Stimulated activated CD4-positive, alpha-beta T cell treated with anti-CD3 and anti-CD28 coated beads, TNF-alpha, amount 100 ng/mL, for 1 hour (primary cell): ENCODE measurements around the gene MYL6B.

Experiments used
- DNase-seq, 3 donors: peaks; one replicate each; pipeline ENCODE4 v3.0.0-alpha.2; 2020; ENCODE audit warnings: low read depth in 3 of 3, low spot score in 1 of 3

Gene MYL6B

DNA sequence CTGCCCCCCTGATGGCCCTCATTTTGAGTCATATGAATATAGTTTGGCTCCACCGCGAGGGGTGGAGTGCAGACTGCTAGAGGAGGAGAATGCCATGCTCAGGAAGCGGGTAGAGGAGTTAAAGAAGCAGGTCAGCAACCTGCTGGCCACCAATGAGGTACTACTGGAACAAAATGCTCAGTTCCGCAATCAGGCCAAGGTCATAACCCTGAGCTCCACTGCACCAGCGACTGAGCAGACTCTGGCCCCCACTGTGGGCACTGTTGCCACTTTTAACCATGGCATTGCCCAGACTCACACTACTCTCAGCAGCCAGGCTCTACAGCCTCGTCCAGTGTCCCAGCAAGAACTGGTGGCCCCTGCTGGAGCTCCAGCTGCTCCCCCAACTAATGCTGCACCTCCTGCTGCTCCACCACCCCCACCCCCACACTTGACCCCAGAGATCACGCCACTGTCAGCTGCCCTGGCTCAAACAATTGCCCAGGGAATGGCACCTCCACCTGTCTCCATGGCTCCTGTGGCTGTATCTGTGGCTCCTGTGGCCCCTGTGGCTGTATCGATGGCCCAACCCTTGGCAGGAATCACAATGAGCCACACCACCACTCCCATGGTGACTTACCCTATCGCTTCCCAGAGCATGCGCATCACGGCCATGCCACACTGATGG lies 31.1 kb upstream of the MYL6B start:
- no peak for DNase-seq

DNA sequence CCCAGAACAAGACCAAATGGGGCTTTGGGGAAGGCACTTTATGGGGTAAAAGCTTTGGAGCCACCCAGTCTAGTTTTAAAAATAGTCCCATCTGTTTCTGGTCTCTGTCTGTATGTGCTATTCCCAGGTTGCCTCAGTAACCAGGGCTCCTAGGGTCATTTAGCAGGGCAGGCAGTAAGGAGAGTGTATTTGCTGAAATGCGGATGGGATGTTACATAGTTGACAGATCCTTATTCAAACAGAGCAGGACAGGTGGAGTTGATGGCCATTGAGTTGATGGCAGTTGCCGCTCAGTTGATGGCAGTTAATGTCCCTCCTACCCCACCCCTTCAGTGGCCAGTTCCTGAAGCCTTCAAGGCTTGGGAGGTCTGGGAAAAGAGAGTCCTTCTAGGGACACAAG lies 29.8 kb upstream of the MYL6B start:
- no peak for DNase-seq

DNA sequence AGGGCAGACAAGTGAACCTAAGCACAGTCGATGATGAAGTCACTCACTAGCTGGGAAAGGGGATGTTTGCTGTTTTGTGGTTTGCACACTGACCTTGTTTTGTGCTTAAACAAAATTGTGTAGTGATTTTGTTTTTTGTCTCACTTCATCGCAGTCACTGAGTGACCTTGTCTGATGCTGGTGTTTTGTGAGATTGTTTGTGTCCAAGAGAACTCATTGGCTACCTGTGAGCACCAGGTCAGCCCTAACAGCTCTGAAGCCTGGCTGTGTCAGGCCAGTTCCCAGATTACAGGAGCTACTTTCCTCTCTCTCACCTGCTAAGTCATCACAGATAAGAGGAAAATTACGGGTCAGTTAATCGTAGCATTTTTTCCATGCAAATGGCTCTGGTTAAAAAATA lies 28.3 kb upstream of the MYL6B start:
- DNase-seq, result no peak

DNA sequence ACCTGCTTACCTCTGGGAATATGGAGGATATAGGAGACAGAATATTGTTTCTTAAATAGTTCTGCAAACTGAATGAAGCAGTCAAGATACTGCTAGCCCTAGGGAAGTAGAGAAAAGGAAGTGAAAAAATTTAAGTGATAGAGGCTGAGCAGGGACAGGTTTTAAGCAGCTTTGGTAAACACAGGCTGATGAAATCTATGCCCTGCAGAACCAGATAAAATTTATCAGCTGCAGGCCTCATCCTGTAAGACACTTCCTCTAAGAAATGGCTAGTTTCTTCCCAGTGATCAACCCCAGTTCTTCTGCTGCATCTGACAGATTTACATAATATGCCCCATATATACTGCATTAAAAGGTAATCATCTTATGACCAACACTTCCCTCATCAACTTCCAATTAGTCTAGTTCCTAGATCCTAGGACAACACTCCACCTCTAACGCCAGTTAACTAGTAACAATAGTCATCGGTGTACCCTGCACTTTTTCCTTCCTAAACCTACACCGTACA lies 25.6 kb upstream of the MYL6B start:
- DNase-seq, result no peak

DNA sequence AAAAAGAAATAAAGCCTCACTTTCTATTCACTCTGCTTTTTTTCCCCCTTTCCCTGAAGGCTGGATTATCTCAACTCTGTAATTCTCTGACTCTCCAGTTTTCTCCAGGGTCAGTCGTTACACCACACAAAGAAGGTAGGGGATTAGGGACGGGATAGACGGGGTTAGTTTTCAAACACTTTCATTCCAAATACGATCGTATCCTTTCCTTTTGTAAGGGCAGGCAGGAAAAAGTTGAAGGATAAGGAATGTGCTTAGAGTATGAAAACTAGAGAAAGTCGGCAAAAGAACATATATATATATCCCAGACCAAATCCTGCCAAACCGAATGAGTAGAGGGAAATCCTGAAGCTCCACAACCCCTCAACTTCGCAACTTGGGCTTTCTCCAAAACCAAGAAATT lies 24.9 kb upstream of the MYL6B start:
- DNase-seq, result no peak

DNA sequence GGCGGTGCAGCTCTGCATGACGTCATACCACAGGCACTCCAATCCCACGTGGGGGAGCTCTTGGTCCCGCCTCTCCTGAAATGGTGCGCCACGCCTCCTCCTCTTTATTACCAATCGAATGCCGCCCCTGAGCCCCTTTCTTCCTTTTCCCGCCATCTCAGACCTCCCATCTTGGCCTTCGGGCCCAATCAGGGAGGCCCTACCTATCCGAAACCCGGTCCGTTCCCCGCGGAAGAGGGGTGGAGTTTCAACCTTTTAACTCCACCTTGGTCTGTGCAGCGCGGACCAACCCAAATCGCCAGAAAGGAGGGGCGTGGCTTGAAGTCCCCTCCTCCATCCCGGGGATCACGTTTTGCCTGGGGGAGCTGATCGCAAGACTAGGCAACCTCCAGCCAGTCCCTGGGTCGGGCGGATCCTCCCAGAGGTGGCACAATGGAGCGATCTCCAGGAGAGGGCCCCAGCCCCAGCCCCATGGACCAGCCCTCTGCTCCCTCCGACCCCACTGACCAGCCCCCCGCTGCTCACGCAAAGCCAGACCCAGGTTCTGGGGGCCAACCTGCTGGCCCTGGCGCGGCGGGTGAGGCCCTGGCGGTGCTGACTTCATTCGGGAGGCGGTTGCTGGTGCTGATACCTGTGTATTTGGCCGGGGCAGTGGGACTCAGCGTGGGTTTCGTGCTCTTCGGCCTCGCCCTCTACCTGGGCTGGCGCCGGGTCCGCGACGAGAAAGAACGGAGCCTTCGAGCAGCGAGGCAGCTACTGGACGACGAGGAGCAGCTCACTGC lies 24.3 kb upstream of the MYL6B start, which contains the start of gene ESYT1:
ESYT1 (plus strand) TSS at position 380 of the 782 bp plus-strand sequence; CDS start at position 433, 53 bp downstream.
- DNase-seq, result peak; percentile 81 to 97 (median 93)

DNA sequence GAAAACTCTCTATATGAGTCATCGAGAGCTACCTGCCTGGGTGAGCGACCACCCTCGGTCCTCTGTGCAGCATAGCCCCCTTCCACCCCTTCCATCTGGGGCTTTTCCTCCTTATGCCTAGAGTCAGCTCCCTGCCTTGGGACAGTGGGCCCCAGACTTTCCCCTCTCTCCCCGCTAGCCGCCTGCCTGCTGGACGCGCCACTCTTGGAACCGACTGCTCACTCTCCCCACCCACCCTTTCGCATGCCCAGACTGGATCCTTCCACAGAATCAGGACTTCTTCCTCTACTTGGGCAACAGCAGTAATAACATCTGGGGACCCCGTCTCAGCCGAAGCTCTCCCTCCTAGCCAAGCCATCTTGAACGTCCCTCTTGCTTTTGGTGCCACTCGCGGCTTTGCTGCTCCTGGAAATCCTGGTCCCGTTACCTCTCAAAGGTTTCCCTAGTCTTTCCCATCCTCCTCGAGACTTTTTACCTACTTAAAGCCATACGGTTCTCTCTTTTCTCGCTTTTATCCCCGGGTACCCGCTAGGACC lies 23.6 kb upstream of the MYL6B start:
- no peak for DNase-seq

DNA sequence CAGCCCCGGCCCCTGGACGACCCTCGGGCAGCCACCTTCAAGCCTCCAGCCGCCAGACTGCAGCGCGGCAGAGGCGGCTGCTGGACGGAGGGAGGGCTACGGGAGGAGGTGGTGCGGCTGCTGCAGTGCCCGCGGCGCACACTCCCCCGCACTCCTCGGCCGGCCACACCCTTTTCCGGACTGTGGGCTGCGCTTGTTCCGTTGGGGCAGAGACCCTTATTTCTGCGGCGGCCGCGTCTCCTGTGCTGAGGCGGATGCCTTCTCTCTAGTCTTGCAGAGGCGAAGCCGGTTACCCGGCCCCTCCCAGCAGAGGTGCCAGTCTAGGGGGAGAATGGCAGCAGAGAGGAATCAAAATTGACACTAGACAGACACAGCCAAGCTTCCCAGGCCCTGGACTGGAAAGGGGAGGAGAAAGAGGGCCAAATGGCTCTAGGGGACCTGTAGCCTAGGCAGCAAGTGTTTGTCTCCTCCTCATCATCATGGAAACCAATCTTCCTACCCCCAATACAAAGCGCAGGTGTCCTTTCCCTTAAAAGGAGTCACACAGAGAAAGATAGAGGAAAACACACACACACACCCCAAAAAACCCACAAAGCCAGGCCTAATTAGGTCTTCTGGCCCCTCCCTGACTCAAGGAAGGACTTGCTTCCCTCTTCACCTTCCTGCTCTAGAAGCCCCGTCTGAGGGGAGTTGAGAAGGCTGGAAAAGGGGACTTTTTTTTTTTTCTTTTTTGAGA lies 23.0 kb upstream of the MYL6B start:
- DNase-seq, result peak; percentile 31 to 56 (median 34)

DNA sequence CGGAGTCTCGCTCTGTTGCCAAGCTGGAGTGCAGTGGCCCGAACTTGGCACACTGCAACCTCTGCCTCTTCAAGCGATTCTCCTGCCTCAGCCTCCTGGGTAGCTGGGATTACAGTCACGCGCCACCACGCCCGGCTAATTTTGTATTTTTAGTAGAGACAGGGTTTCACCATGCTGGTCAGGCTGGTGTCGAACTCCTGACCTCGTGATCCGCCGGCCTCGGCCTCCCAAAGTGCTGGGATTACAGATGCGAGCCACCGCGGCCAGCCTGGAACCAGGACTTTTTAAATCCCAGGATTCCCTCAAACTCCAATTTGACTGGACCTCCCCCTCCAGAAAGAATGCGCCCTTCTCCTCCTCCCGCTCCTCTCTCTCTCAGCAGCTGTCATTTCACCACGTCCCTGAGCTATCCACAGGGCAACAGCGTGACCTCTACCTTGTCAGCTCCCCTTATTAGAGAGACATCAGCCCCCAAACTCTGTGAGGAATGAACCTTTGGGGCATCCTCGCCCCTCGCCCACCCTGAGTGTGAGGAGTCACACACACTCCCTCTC lies 22.4 kb upstream of the MYL6B start:
- DNase-seq, result no peak

DNA sequence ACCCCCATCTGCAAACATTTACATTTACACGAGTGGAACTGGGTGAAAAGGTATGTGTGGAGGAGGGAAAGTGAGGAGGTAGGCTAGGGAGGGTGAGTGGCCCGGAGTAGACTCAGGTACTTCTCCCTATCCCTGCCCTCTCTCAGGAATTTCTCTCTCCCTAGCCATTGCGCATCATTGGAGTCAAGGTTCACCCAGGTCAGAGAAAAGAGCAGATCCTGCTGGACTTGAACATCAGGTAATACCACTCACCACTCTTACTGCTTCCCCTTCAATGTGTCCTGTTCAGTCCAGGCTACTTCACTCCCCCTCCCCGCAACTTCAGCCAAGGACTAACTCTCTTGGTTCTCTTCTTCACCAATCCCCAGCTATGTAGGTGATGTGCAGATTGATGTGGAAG lies 21.5 kb upstream of the MYL6B start:
- DNase-seq, result no peak

DNA sequence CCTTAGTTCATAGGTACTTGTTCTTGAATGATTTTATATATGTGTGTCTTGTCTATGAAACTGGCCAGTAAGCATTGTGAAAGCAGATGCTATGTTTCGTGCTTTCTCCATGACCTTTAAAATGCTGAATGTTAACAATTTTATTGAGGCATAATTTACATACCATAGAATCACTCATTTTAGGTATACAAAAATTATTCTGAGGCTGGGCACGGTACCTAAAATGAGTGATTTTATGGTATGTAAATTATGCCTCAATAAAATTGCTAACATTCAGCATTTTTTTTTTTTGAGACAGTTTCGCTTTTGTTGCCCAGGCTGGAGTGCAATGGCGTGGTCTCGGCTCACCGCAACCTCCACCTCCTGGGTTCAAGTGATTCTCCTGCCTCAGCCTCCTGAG lies 17.5 kb upstream of the MYL6B start:
- DNase-seq, result no peak

DNA sequence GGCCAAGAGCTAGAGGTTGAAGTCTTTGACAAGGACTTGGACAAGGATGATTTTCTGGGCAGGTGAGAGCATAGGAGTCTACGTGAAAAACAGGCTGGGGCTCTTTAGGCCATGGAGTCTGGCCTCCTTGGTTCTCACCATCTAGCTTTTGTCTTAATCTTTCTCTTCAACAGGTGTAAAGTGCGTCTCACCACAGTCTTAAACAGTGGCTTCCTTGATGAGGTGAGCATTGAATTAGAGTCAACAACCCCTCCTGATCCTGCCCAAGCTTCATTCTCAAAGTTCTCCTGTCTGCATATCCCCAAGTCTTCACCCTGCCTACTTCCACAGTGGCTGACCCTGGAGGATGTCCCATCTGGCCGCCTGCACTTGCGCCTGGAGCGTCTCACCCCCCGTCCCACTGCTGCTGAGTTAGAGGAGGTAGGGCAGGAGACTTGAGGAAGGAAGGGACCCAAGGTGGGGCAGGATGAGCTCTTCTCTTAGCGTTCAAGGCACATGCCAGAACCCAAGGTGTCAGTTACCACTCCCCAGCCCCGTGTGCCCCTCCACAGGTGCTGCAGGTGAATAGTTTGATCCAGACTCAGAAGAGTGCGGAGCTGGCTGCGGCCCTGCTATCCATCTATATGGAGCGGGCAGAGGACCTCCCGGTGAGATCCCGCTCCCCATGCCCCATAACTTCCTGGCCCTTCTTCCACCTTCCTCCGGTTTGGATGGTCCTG lies 14.4 kb upstream of the MYL6B start:
- DNase-seq, result no peak

DNA sequence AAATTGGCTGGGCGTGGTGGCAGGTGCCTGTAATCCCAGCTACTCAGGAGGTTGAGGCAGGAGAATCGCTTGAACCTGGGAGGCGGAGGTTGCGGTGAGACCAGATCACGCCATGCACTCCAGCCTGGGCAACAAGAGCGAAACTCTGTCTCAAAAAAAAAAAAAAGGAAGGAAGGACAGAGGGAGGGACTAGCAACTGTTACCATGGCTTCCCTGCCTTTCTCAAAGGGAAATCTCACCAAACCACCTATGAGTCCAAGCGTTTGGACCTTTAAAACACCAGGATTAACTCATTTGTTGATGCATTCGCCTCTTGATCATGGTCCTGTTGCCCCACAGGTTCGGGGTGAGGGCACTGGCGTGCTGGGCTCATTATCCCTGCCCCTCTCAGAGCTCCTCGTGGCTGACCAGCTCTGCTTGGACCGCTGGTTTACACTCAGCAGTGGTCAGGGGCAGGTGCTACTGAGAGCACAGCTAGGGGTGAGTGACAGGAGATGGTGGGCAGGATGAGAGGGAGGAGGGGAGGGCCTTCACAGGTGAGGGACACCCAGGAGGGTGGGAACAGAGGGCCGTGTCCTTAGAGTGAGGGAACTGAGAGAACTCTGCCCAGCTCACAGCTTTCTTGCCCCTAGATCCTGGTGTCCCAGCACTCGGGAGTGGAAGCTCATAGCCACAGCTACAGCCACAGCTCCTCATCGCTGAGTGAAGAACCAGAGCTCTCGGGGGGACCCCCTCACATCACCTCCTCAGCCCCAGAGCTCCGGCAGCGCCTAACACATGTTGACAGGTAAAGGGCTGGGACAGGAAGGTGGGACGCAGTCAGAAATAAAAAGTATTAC lies 10.2 kb upstream of the MYL6B start:
- DNase-seq, result no peak

DNA sequence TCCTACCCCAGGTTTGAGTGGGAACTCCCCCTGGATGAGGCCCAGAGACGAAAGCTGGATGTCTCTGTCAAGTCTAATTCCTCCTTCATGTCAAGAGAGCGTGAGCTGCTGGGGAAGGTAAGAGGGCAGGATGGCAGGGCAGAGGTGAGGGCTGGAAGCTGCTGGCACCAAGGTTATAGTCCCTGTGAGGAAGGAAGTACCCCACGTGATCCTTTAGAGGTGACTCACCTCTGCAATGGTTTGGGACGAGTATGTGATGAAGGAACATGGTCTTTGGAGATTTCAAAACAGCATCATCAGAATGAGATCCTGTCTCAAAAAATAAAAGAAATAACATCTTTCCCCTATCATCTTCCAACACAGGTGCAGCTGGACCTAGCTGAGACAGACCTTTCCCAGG lies 9.2 kb upstream of the MYL6B start:
- DNase-seq, result no peak

DNA sequence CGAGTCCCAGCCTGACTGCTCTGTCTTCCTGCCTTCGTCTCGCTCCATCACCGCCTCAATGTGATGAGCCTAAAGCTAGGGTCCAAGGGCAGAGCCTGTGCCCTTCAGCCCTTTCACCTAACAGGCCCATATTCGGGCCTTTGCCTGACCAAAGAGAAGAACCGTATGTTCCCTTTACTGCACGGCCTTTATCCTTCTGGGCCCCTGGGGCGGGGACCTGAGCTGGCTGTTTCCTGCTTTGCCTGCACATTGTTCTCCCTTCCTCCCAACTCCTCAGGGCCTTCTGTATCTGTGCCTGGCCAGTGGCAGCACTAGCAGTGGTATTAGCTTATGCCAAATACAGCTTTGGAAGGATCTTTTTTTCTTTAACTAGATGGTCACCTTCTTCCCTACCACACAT lies 8.5 kb upstream of the MYL6B start:
- DNase-seq, result no peak

DNA sequence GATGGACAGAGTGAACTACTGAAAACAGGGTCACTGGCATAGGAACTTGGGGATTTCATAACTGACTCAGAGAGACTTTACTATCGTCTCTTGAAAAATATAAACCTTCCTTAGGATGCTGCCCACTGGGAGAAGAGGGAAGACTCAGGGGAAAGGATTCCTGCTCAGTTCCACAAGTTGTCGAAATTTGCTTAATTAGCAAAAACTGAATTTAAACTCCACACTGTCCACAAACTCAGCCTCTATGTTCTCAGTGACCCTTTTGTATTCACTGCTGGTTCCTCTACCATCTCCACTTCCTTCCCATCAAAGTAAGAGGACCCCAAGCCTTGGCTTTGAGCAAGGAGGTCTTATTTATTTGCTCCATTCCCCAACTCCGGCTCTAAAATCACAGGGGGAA lies 7.2 kb upstream of the MYL6B start:
- DNase-seq, result no peak

DNA sequence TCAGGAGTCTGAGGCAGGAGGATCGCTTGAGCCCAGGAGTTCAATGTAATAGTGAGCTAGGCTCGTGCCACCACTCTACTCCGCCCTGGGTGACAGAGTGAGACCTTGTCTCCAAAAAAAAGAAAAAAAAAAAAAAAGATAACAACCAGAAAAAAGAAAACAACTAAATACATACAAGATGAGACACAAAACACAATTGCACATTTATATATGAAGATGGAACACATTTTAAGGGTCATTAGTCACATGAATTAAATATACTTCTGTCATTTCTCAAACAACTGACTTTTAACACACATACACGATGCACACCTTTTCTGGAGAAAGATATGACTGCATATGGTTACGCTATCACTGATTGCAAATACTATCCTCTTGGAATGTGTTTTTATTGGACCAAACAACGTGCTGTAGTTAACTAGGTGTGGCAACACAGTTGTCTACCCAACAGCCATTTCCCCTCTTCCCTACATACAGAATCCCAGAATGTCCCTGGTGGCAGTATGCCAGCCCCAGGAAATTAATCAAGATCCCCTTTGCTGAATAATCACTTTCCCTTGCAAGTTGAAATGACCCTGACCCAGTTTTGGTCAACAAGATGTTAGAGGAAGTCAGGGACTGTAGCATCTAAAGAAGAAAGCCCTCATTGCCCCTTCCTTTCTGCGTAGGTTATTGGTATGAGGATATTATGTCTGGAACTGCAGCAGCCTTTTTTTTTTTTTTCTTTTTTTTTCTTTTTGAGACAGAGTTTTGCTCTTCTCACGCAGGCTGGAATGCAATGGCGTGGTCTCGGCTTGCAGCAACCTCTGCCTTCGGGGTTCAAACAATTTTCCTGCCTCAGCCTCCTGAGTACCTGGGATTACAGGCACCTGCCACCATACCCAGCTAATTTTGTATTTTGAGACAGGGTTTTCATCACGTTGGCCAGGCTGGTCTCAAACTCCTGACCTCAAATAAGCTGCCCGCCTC lies 5.6 kb upstream of the MYL6B start:
- no peak for DNase-seq

DNA sequence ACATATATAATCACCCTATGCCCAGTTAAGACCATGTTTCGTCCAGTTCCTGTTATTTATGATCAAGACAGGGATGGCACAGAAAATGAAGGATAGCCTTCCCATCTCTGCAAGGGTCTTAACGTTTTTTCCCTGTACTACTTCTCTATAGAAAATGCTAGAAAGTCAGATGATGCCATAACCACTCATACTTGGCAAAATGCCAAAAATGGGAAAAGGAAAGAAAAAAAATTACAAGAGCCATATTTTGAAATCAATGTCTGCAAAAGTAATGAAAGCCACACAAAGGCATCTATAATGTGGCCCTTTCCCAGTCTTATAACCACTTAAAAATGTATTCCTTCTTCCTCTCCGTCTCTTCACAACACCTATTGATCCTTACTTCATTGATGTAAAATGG lies 1.8 kb upstream of the MYL6B start:
- DNase-seq, result no peak
